PC-9 (cell line): ENCODE results near the gene CNTNAP2.

Experiments
- CTCF ChIP-seq: fragments of 200-600 bp; sonication (generic); conservative IDR thresholded peaks from 2 replicates; pipeline ENCODE4 v1.6.1; 2017; ENCODE audit warnings: mixed run types, antibody characterized with exemption, mild to moderate bottlenecking, moderate library complexity
- EZH2 ChIP-seq: fragments of 200-600 bp; sonication (generic); IDR thresholded peaks from 2 replicates; pipeline ENCODE4 v1.8.0; 2017; ENCODE audit warnings: antibody characterized with exemption, low read depth

- TF ChIP-seq CTCF (no peak), EZH2 (no peak)
Measured at GRCh38 chr7:148397056-148397455, 2280.5 kb downstream of the CNTNAP2 start.
